ENCODE results near the gene LRRTM4. TPM values are rescaled to one million over a fixed set of nuclear protein-coding genes. Genes with fewer than 3 reads are reported as not detected.

LRRTM4 gene
- total RNA-seq, 1 experiment from 2014 or later = 12.0 TPM

DNA sequence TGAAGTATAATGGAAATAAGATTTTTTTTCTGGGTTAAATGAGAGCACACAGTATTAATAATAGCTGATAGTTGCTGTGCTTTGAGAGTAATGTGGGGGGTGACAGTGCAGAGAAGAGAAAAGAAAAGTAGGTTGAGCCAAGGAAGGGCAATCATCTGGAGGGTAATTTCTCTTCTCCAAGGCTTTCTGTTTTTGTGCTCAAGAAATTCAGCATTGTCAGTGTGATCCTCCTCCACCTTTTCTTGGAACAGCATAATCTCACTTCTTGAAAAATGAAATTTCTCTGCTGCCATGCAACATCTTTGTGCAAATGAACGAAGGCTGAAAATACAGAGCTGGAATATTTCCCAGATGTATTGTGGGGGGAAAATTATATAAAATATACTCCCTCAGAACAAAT lies 673.1 kb downstream of the LRRTM4 start:
- Histone ChIP-seq H3T11ph (ENCODE audit: low read length) (no peak overlapping the region), H4K20me1 (ENCODE audit: control insufficient read depth, insufficient read depth, insufficient read length) (no peaks in the 10 kb centered on the region), H4K91ac (ENCODE audit: insufficient read length, low read depth, low read length) (no peak overlapping the region), H3K4ac (ENCODE audit: low read depth, low read length) (no peak overlapping the region), H2BK120ac (ENCODE audit: low read depth, low read length, poor library complexity, severe bottlenecking) (no peak overlapping the region), H3K18ac (ENCODE audit: insufficient read length, low read depth, low read length) (no peak overlapping the region), H4K5ac (ENCODE audit: insufficient read length, low read depth, low read length) (no peak overlapping the region), H3K79me2 (ENCODE audit: insufficient read depth, low read length) (no peaks in the 10 kb centered on the region), H3K27ac (ENCODE audit: insufficient read length, low read depth, low read length) (no peak overlapping the region), H4K8ac (replicated peaks; ENCODE audit: insufficient read length, low read depth, low read length) (no peak overlapping the region), H3K56ac (ENCODE audit: insufficient read length, low read depth, low read length) (no peak overlapping the region), H2AFZ (ENCODE audit: low read length) (no peak overlapping the region), H3K79me1 (ENCODE audit: insufficient read depth, low read depth, low read length, poor library complexity, severe bottlenecking) (no peaks in the 10 kb centered on the region), H3K4me1 (ENCODE audit: insufficient read depth, low read length) (no peaks in the 10 kb centered on the region), H2BK15ac (ENCODE audit: low read depth, low read length) (no peak overlapping the region), H3K27me3 (ENCODE audit: insufficient read depth, low read length) (no peaks in the 10 kb centered on the region), H3K23ac (ENCODE audit: insufficient read length, low read depth, low read length) (no peak overlapping the region), H3K9me3 (ENCODE audit: control insufficient read depth, low read depth, low read length) (no peaks in the 10 kb centered on the region), H2BK12ac (ENCODE audit: insufficient read length, low read depth, low read length) (no peak overlapping the region), H3K23me2 (ENCODE audit: insufficient read length, low read depth, low read length, poor library complexity, severe bottlenecking) (no peaks in the 10 kb centered on the region), H3K9ac (ENCODE audit: extremely low read depth, insufficient read length, low read length) (no peak overlapping the region), H2AK5ac (ENCODE audit: insufficient read length, low read length) (no peak overlapping the region), H3K4me2 (ENCODE audit: insufficient read depth, insufficient read length, low read length) (no peak overlapping the region), H3K14ac (ENCODE audit: insufficient read depth, low read length) (no peak overlapping the region), H2BK5ac (ENCODE audit: insufficient read length, low read length) (no peak overlapping the region), H2BK20ac (ENCODE audit: low read depth, low read length, poor library complexity, severe bottlenecking) (no peak overlapping the region)
- H3K27me3 Mint-ChIP-seq (ENCODE audit: low read depth) = no peaks in the 10 kb centered on the region
- no peaks in the 10 kb centered on the region for H3K9me3 Mint-ChIP-seq
- H3K4me1 Mint-ChIP-seq = no peaks in the 10 kb centered on the region
- H3K36me3 Mint-ChIP-seq (ENCODE audit: insufficient read depth in 1 of 3, low read depth in 3 of 3) = no peaks in the 10 kb centered on the region
- no CpG with 5 or more reads among the region's 1 CpG for WGBS (ENCODE audit: extremely low coverage, insufficient read length, low lambda C conversion rate)
- TF ChIP-seq, protein P1, sequence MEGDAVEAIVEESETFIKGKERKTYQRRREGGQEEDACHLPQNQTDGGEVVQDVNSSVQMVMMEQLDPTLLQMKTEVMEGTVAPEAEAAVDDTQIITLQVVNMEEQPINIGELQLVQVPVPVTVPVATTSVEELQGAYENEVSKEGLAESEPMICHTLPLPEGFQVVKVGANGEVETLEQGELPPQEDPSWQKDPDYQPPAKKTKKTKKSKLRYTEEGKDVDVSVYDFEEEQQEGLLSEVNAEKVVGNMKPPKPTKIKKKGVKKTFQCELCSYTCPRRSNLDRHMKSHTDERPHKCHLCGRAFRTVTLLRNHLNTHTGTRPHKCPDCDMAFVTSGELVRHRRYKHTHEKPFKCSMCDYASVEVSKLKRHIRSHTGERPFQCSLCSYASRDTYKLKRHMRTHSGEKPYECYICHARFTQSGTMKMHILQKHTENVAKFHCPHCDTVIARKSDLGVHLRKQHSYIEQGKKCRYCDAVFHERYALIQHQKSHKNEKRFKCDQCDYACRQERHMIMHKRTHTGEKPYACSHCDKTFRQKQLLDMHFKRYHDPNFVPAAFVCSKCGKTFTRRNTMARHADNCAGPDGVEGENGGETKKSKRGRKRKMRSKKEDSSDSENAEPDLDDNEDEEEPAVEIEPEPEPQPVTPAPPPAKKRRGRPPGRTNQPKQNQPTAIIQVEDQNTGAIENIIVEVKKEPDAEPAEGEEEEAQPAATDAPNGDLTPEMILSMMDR (conservative IDR thresholded peaks at IDR 0.05) = no peak
- no peak overlapping the region for H3K4me3 Mint-ChIP-seq
- no peak for DNase-seq
- no peak overlapping the region for H3K27ac Mint-ChIP-seq
